HepG2 (cell line): ENCODE results near the gene ZNF524. TPM values are rescaled to one million over a fixed set of nuclear protein-coding genes. Genes with fewer than 3 reads are reported as not detected.

ENCODE experiments used
- ATF2 ChIP-seq: sonication (generic); formaldehyde crosslinking; IDR thresholded peaks from 2 replicates; pipeline ENCODE4 v1.4.0; 2020; ENCODE audit warnings: missing genetic modification reagents
- CHCHD3 ChIP-seq: sonication (generic); formaldehyde crosslinking; IDR thresholded peaks from 2 replicates; pipeline ENCODE4 v1.8.0; 2022; ENCODE audit warnings: mild to moderate bottlenecking, missing genetic modification reagents, moderate library complexity
- HMGXB3 ChIP-seq: sonication (generic); formaldehyde crosslinking; IDR thresholded peaks from 2 replicates; pipeline ENCODE4 v1.4.0; 2020; ENCODE audit warnings: missing genetic modification reagents, borderline replicate concordance
- HNF1B ChIP-seq: sonication (generic); formaldehyde crosslinking; IDR thresholded peaks from 2 replicates; pipeline ENCODE4 v1.5.1; 2020; ENCODE audit warnings: mild to moderate bottlenecking, moderate library complexity, missing genetic modification reagents
- HNF4A ChIP-seq: sonication (generic); formaldehyde crosslinking; IDR thresholded peaks from 2 replicates; pipeline ENCODE4 v1.4.0; 2020; ENCODE audit warnings: missing genetic modification reagents
- LCORL ChIP-seq, 2 experiments: fragments of 450-650 bp in 1 of 2; sonication (generic) in 1 of 2; formaldehyde crosslinking in 1 of 2; IDR thresholded peaks; 2 replicates each; pipeline versions ENCODE4 v1.5.0 to v1.6.1; 2017 to 2020; ENCODE audit warnings: antibody characterized with exemption in 1 of 2, missing genetic modification reagents in 1 of 2
- MAZ ChIP-seq, 2 experiments: sonication (generic) in 1 of 2; formaldehyde crosslinking in 1 of 2; IDR thresholded peaks; 2 replicates each; pipeline versions ENCODE4 v1.5.0 to v1.6.1; 2012 to 2020; ENCODE audit warnings: low read depth in 2 of 2, mild to moderate bottlenecking in 2 of 2, borderline replicate concordance in 1 of 2, improper control_type of control experiment in 1 of 2, low read length in 1 of 2, missing genetic modification reagents in 1 of 2, moderate library complexity in 1 of 2
- MTF2 ChIP-seq: sonication (generic); formaldehyde crosslinking; IDR thresholded peaks from 2 replicates; pipeline ENCODE4 v1.5.0; 2020; ENCODE audit warnings: missing genetic modification reagents, borderline replicate concordance
- PHF8 ChIP-seq: sonication (generic); formaldehyde crosslinking; IDR thresholded peaks from 2 replicates; pipeline ENCODE4 v1.5.0; 2020; ENCODE audit warnings: missing genetic modification reagents
- REXO4 ChIP-seq: sonication (generic); formaldehyde crosslinking; IDR thresholded peaks from 2 replicates; pipeline ENCODE4 v1.8.0; 2022; ENCODE audit warnings: missing genetic modification reagents, mild to moderate bottlenecking, borderline replicate concordance
- SNRNP70 ChIP-seq: fragments of 200-400 bp; formaldehyde crosslinking; IDR thresholded peaks from 2 replicates; pipeline ENCODE4 v1.6.1; 2017; ENCODE audit warnings: mild to moderate bottlenecking, low read depth, low read length, moderate library complexity
- TEAD2 ChIP-seq: sonication (generic); formaldehyde crosslinking; IDR thresholded peaks from 2 replicates; pipeline ENCODE4 v1.9.0; 2021; ENCODE audit warnings: missing genetic modification reagents
- ZBTB33 ChIP-seq: sonication (generic); formaldehyde crosslinking; IDR thresholded peaks from 2 replicates; pipeline ENCODE4 v1.4.0; 2020; ENCODE audit warnings: missing genetic modification reagents
- ZMYM2 ChIP-seq: sonication (generic); formaldehyde crosslinking; IDR thresholded peaks from 2 replicates; pipeline ENCODE4 v1.8.0; 2022; ENCODE audit warnings: mild to moderate bottlenecking, missing genetic modification reagents
- ZNF280B ChIP-seq: sonication (generic); formaldehyde crosslinking; IDR thresholded peaks from 2 replicates; pipeline ENCODE4 v1.5.0; 2020; ENCODE audit warnings: missing genetic modification reagents, mild to moderate bottlenecking, borderline replicate concordance
- ZNF550 ChIP-seq: sonication (generic); formaldehyde crosslinking; IDR thresholded peaks from 2 replicates; pipeline ENCODE4 v1.4.0; 2020; ENCODE audit warnings: mild to moderate bottlenecking, missing genetic modification reagents, borderline replicate concordance
- ZNF607 ChIP-seq: sonication (generic); formaldehyde crosslinking; IDR thresholded peaks from 2 replicates; pipeline ENCODE4 v1.5.1; 2020; ENCODE audit warnings: missing genetic modification reagents, mild to moderate bottlenecking, borderline replicate concordance
- polyA plus RNA-seq, 8 experiments: library from polyadenylated mRNA; depleted of rRNA in 3 of 8; stranded (reverse) in 7 of 8; unstranded in 1 of 8; fragments of >200 nt; fragmentation: Illumina TruSeq in 4 of 8; extraction: Trizol in 4 of 8; gene quantifications; 2 replicates each; pipeline versions ENCODE4 v1.2.1 to v1.2.3, GENCODE V29; 2011 to 2016; ENCODE audit warnings: low read depth in 4 of 8, missing spikeins in 1 of 8, mixed read lengths in 1 of 8; ENCODE audit not compliant: insufficient read depth in 1 of 8
- total RNA-seq, 5 experiments: library from RNA; depleted of rRNA; stranded (reverse); fragments of >200 nt; fragmentation: Illumina TruSeq; extraction: Trizol; gene quantifications; 2 replicates each; pipeline ENCODE4 v1.2.3, GENCODE V29; 2016; ENCODE audit warnings: low read depth in 1 of 5

Gene ZNF524
- total and polyA plus RNA-seq, 2 of the 13 experiments (the other 11 are each of a cell fraction or from before 2014, with no cell fraction given) = 3.2 to 4.6 TPM

- TF ChIP-seq HMGXB3 (no peak), MAZ (IDR thresholded peaks at IDR 0.05; ENCODE audit: borderline replicate concordance, low read depth, low read length) (no peak), MAZ (CRISPR knock-in tag; IDR thresholded peaks at IDR 0.05; ENCODE audit: low read depth) (no peak), PHF8 (CRISPR knock-in tag) (no peak), HNF1B (CRISPR knock-in tag) (peak; percentile 48; the same call in 1 of the 2 replicates), MTF2 (no peak), SNRNP70 (no peak), ZBTB33 (CRISPR knock-in tag) (peak; percentile 92), ZMYM2 (CRISPR knock-in tag) (no peak), LCORL (IDR thresholded peaks at IDR 0.05) (no peak), LCORL (CRISPR knock-in tag; IDR thresholded peaks at IDR 0.05) (peak; percentile 54; the same call in 1 of the 2 replicates), CHCHD3 (0 out of 2 replicates have a peak, but pooled peaks have one; percentile 33), REXO4 (CRISPR knock-in tag) (no peak), ZNF550 (no peak), HNF4A (CRISPR knock-in tag) (no peak), ZNF280B (CRISPR knock-in tag) (peak; percentile 13; the same call in 1 of the 2 replicates), ATF2 (CRISPR knock-in tag) (no peak), ZNF607 (CRISPR knock-in tag) (no peak), TEAD2 (CRISPR knock-in tag) (no peak)
Measured at GRCh38 chr19:55640043-55640576, 40.0 kb downstream of the ZNF524 start (continued).
